Loucy (cell line): ENCODE measurements around the gene CERS6.

ENCODE experiments used
- H2AFZ ChIP-seq: fragments of 200-600 bp; sonication (generic); 2 replicates; pipeline ENCODE4 v1.6.0; 2016; ENCODE audit warnings: antibody characterized with exemption, mild to moderate bottlenecking, low read length, moderate library complexity
- H3F3A ChIP-seq: fragments of 200-600 bp; 2 replicates; pipeline ENCODE4 v1.6.0; 2016; ENCODE audit warnings: antibody characterized with exemption, low read depth, mild to moderate bottlenecking
- H3K27me3 ChIP-seq: fragments of 200-600 bp; sonication (generic); 2 replicates; pipeline ENCODE4 v1.6.1; 2014; ENCODE audit warnings: low read length, mild to moderate bottlenecking; ENCODE audit not compliant: insufficient read depth, poor library complexity, severe bottlenecking
- H3K36me3 ChIP-seq: fragments of 200-600 bp; sonication (generic); 2 replicates; pipeline ENCODE4 v1.6.1; 2016; ENCODE audit warnings: low read length; ENCODE audit not compliant: insufficient read depth
- H3K4me1 ChIP-seq: fragments of 200-600 bp; sonication (generic); 2 replicates; pipeline ENCODE4 v1.5.1; 2014; ENCODE audit warnings: low read length, mild to moderate bottlenecking; ENCODE audit not compliant: insufficient read depth, poor library complexity, severe bottlenecking
- H3K4me2 ChIP-seq: fragments of 200-600 bp; sonication (generic); 2 replicates; pipeline ENCODE4 v1.6.0; 2014; ENCODE audit warnings: antibody characterized with exemption, low read length, low read depth, mild to moderate bottlenecking; ENCODE audit not compliant: poor library complexity, severe bottlenecking
- H3K4me3 ChIP-seq: fragments of 200-600 bp; sonication (generic); 2 replicates; pipeline ENCODE4 v1.5.1; 2014; ENCODE audit warnings: low read length, mild to moderate bottlenecking, mixed read lengths; ENCODE audit not compliant: poor library complexity, severe bottlenecking
- H3K79me2 ChIP-seq: fragments of 200-600 bp; sonication (generic); 2 replicates; pipeline ENCODE4 v1.6.1; 2014; ENCODE audit warnings: low read length; ENCODE audit not compliant: insufficient read depth
- H3K9ac ChIP-seq: fragments of 200-600 bp; sonication (generic); 2 replicates; pipeline ENCODE4 v1.6.0; 2014; ENCODE audit warnings: mild to moderate bottlenecking, low read depth, low read length, moderate library complexity; ENCODE audit not compliant: poor library complexity, severe bottlenecking
- H3K9me2 ChIP-seq: fragments of 200-600 bp; sonication (generic); replicated peaks from 2 replicates; pipeline ENCODE4 v1.6.1; 2016; ENCODE audit warnings: low read depth, low read length, mixed read lengths
- H3K9me3 ChIP-seq: fragments of 200-600 bp; sonication (generic); 2 replicates; pipeline ENCODE4 v1.6.1; 2014; ENCODE audit warnings: mild to moderate bottlenecking, antibody characterized with exemption, low read length, low read depth; ENCODE audit not compliant: insufficient read depth
- H4K20me1 ChIP-seq: fragments of 200-600 bp; sonication (generic); 2 replicates; pipeline ENCODE4 v1.6.0; 2014; ENCODE audit warnings: antibody characterized with exemption, low read length, mild to moderate bottlenecking; ENCODE audit not compliant: insufficient read depth, poor library complexity, severe bottlenecking
- CTCF ChIP-seq: fragments of 200-600 bp; sonication (generic); conservative IDR thresholded peaks from 2 replicates; pipeline ENCODE4 v1.5.1; 2014; ENCODE audit warnings: mild to moderate bottlenecking, antibody characterized with exemption, low read length
- EZH2phosphoT487 ChIP-seq: fragments of 200-600 bp; IDR thresholded peaks from 2 replicates; pipeline ENCODE4 v1.6.1; 2018; ENCODE audit warnings: antibody characterized with exemption, mild to moderate bottlenecking, moderate library complexity, borderline replicate concordance

The CERS6 gene

DNA sequence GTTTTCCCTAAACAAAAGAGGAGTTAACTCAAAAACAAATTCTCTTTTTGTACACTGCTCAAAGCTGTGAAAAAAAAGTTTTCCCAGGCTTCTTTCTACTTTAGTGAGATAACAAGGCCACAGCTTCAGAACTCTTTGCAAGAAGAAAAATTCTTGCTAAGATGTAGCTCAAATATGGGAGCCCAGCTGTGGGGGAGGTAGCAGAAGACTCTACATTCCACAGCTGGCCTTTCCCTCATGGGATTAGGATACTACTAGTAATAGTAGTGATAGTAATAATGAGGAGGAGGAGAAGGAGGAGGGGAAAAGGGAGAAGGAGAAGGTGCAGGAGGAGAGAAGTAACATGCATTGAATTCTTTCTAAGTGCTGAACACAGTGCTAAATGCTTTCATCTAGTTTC is 19.2 kb upstream of the CERS6 start:
- H3K79me2 ChIP-seq = no peaks in the 10 kb centered on the region
- no peak overlapping the region for H3K9ac ChIP-seq
- TF ChIP-seq CTCF (no peak), EZH2phosphoT487 (no peak)
- H3K27me3 ChIP-seq = no peaks in the 10 kb centered on the region
- H3K9me3 ChIP-seq = no peaks in the 10 kb centered on the region
- no peaks in the 10 kb centered on the region for H3K4me1 ChIP-seq
- no peaks in the 10 kb centered on the region for H4K20me1 ChIP-seq
- H3K4me2 ChIP-seq = no peak overlapping the region
- H3K9me2 ChIP-seq = no peaks in the 10 kb centered on the region
- H2AFZ ChIP-seq = no peak overlapping the region
- no peaks in the 10 kb centered on the region for H3F3A ChIP-seq
- H3K4me3 ChIP-seq = no peak overlapping the region
- H3K36me3 ChIP-seq = no peaks in the 10 kb centered on the region

GRCh38 chr2:168438553-168438952 is 17.5 kb upstream of the CERS6 start:
- no peaks in the 10 kb centered on the region for H3K79me2 ChIP-seq
- no peaks in the 10 kb centered on the region for H3K4me1 ChIP-seq
- H4K20me1 ChIP-seq = no peaks in the 10 kb centered on the region
- no peaks in the 10 kb centered on the region for H3K36me3 ChIP-seq
- H3F3A ChIP-seq = no peaks in the 10 kb centered on the region
- H2AFZ ChIP-seq = no peak overlapping the region
- no peaks in the 10 kb centered on the region for H3K27me3 ChIP-seq
- H3K4me2 ChIP-seq = no peak overlapping the region
- no peak overlapping the region for H3K4me3 ChIP-seq
- no peaks in the 10 kb centered on the region for H3K9me3 ChIP-seq
- no peak for TF ChIP-seq EZH2phosphoT487
- TF ChIP-seq CTCF = no peak
- no peak overlapping the region for H3K9ac ChIP-seq
- no peaks in the 10 kb centered on the region for H3K9me2 ChIP-seq

DNA sequence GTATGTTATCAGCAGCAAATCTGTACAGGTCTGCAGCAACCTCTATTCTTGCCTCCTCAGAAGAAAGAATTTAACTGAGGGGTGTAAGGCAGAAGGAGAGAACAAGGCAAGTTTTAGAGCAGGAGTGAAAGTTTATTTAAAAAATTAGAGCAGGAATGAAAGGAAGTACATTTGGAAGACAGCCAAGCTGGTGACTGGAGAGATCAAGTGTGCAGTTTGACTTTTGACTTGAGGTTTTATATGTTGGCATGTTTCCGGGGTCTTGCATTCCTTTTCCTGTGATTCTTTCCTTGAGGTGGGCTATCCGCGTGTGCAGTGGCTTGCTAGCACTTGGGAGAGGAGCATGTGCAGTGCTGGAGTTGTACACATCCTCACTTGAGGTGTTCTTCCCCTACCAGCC is 16.5 kb upstream of the CERS6 start:
- no peaks in the 10 kb centered on the region for H3K27me3 ChIP-seq
- no peak overlapping the region for H3K4me2 ChIP-seq
- H3K36me3 ChIP-seq = no peaks in the 10 kb centered on the region
- H3K9ac ChIP-seq = no peak overlapping the region
- H3F3A ChIP-seq = no peaks in the 10 kb centered on the region
- H3K79me2 ChIP-seq = no peaks in the 10 kb centered on the region
- no peak overlapping the region for H3K4me3 ChIP-seq
- no peaks in the 10 kb centered on the region for H3K9me3 ChIP-seq
- TF ChIP-seq CTCF = no peak
- no peak for TF ChIP-seq EZH2phosphoT487
- H3K9me2 ChIP-seq = no peaks in the 10 kb centered on the region
- no peaks in the 10 kb centered on the region for H3K4me1 ChIP-seq
- no peaks in the 10 kb centered on the region for H4K20me1 ChIP-seq
- no peak overlapping the region for H2AFZ ChIP-seq
